Heart left ventricle (tissue), 16 donors: ENCODE data around the gene MBP. TPM values are rescaled to one million over a fixed set of nuclear protein-coding genes. Genes with fewer than 3 reads are reported as not detected.

ENCODE experiments used
- ATAC-seq, 4 donors: fragments of 200-7000 bp; cut with Tn5 transposase; one replicate each; pipeline ENCODE4 v1.9.1; 2020 to 2022; ENCODE audit warnings: moderate library complexity in 4 of 4, mild to moderate bottlenecking in 3 of 4, moderate number of reproducible peaks in 1 of 4
- DNase-seq, 5 donors: peaks; one replicate each; pipeline ENCODE4 v3.0.0-alpha.2; 2020
- H3K27ac ChIP-seq, 12 donors: fragments of 200-600 bp; sonication (generic) in 4 of 12; one replicate each; pipeline versions ENCODE4 v1.5.0 to v1.8.0; 2016 to 2022; ENCODE audit warnings: mild to moderate bottlenecking in 2 of 12
- H3K27me3 ChIP-seq, 9 donors: fragments of 200-600 bp; sonication (generic) in 2 of 9; one replicate each; pipeline versions ENCODE4 v1.5.1 to v1.8.0; 2016 to 2022; ENCODE audit warnings: mild to moderate bottlenecking in 3 of 9
- H3K36me3 ChIP-seq, 9 donors: fragments of 200-600 bp; sonication (generic) in 2 of 9; one replicate each; pipeline versions ENCODE4 v1.5.0 to v1.8.0; 2018 to 2022; ENCODE audit warnings: mild to moderate bottlenecking in 2 of 9
- H3K4me1 ChIP-seq, 12 donors: fragments of 200-600 bp; sonication (generic) in 4 of 12; one replicate each; pipeline versions ENCODE4 v1.5.0 to v1.8.0; 2016 to 2022; ENCODE audit warnings: mild to moderate bottlenecking in 3 of 12
- H3K4me3 ChIP-seq, 12 donors: fragments of 200-600 bp; sonication (generic) in 4 of 12; one replicate each; pipeline versions ENCODE4 v1.5.0 to v1.8.0; 2017 to 2022; ENCODE audit warnings: mild to moderate bottlenecking in 9 of 12, moderate library complexity in 4 of 12
- H3K9me3 ChIP-seq, 12 donors: fragments of 200-600 bp; sonication (generic) in 4 of 12; one replicate each; pipeline versions ENCODE4 v1.5.0 to v1.8.0; 2016 to 2022; ENCODE audit warnings: mild to moderate bottlenecking in 1 of 12
- CTCF ChIP-seq, 12 donors: fragments of 200-600 bp; sonication (generic) in 4 of 12; IDR thresholded peaks; one replicate each; pipeline versions ENCODE4 v1.5.0 to v1.8.0; 2018 to 2022; ENCODE audit warnings: antibody characterized with exemption in 12 of 12, mild to moderate bottlenecking in 5 of 12
- POLR2A ChIP-seq, 2 donors: fragments of 450-650 bp; IDR thresholded peaks; one replicate each; pipeline ENCODE4 v1.6.1; 2017; ENCODE audit warnings: antibody characterized with exemption in 2 of 2, mild to moderate bottlenecking in 2 of 2, moderate library complexity in 2 of 2
- WGBS, 4 donors: extraction: QIAGEN DNeasy Blood & Tissue Kit in 2 of 4; methylation state at CpG; one replicate each; pipeline versions ENCODE4 v1.1.5 to v1.1.7; 2013 to 2018; 5-methylcytosine and 5-hydroxymethylcytosine counted together
- intact Hi-C, 10 donors: fragments of 100-400 bp; cut with DNase I; formaldehyde crosslinking; loops; one replicate each; pipeline versions ENCODE4 v1.11.1 to v1.14.2; 2022
- polyA plus RNA-seq, 2 donors: library from polyadenylated mRNA; stranded (reverse); fragments of 200-250 nt; gene quantifications; one replicate each; pipeline ENCODE4 v1.2.3, GENCODE V29; 2013
- total RNA-seq, 9 donors: library from RNA; depleted of rRNA in 2 of 9; stranded (reverse); fragments of >200 nt in 2 of 9; fragmentation: NEBNext Ultra II Directional in 3 of 9; extraction: Animal tissue kit (Norgen Biotek cat#: 25700) in 3 of 9; gene quantifications; one replicate each; pipeline versions ENCODE4 v1.1.0 to v1.2.4, GENCODE V29; 2016 to 2023
- donor health status: ischemic (EF 13 %, LVEDD 7.1; RV severe dilation, severe dysfunction).
- donor health status: healthy with polysubstance abuse.
- donor health status: DM: no; HTN: yes; CAD: no.
- donor health status: DM: no; HTN: no; CAD: no.
- donor health status: ischemic (EF 25% LVEDD 6.9; RV normal size, moderate dysfunction).
- donor health status: ischemic (EF 25% LVEDD 5.7; RV mildly dilated, moderate dysfunction).
- donor health status: healthy.
- donor health status: DM: yes; HTN: yes; CAD: no.
- donor health status: ischemic (EF 35%, LVEDD 5.7; RV mildly dilated, moderate dysfunction).
- donor health status: nonischemic (EF 11% LVEDD 7.7; RV severe dilation, severe dysfunction).
- donor health status: DM: yes; HTN: yes; CAD: no.
- donor health status: PGD.
- donor health status: ischemic (EF 29% LVEDD 5.4; RV normal size, mild dysfunction).
- donor health status: nonischemic (EF 23%, LVEDD 6.1; RV moderate dilation, normal function).

The MBP gene
- total and polyA plus RNA-seq, 11 donors, result 7.7 to 93.0 (median 31.8) TPM

DNA sequence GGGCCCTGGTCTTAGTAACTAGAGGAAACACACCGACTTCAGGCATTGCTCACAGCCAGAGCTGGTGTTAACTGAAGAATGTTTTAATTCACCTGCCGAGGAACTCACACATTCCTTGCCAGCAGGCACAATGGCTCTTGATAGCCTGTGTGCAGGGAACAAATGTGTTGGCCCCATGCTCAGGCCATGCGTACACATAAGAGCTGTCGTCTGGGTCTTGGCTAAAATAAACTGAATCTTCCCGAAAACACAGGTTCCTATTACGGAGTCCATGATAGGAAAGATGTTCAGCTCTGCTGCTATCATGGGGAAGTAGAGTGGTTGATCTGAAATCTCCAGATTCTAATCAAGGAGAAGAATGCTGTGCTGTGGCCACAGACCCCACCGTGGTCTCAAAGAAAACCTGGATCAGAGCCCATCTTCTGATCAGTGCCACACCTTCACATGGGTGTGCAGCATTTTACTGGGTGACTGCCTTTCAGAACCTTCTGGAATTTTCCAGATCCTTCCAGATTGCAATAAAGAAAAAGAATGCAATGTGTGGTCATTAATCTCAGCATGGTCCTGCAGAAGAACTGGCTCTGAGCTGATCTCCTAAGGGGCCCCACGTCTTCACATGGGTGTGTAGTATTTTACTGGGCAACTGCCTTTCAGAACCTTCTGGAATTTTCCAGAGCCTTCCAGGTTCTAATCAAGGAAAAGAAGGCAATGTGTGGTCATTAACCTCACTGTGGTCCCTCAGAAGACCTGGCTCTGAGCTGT, 17.2 kb downstream of the MBP start:
- 39 to 59% (median 56%) methylated on average over 8 of the region's 8 CpGs for WGBS, 4 donors
- DNase-seq, result peak in 2 of 5 donors; percentile 14 to 33
- Histone ChIP-seq H3K9me3 (no peaks in the 10 kb centered on the region), H3K4me1 (peaks cover 0 to 71% (median 23%) of the 10 kb centered on the region in 12 donors), H3K36me3 (peaks cover 0 to 19% (median 0%) of the 10 kb centered on the region in 9 donors), H3K27ac (peak overlapping the region; percentile 78 to 97 (median 90)), H3K4me3 (peak overlapping the region in 1 of 12 donors; percentile 44), H3K27me3 (no peaks in the 10 kb centered on the region)
- TF ChIP-seq CTCF (IDR thresholded peaks at IDR 0.05), result no peak
- TF ChIP-seq POLR2A (IDR thresholded peaks at IDR 0.05), result no peak
- intact Hi-C loops, result loop anchor here in 1 of 10 donors (2.0 kb wide), 1 partner anchor 13 kb away; no protein-coding TSS in a partner anchor
- peak in 3 of 4 donors; percentile 2 to 7 (median 2) for ATAC-seq

DNA sequence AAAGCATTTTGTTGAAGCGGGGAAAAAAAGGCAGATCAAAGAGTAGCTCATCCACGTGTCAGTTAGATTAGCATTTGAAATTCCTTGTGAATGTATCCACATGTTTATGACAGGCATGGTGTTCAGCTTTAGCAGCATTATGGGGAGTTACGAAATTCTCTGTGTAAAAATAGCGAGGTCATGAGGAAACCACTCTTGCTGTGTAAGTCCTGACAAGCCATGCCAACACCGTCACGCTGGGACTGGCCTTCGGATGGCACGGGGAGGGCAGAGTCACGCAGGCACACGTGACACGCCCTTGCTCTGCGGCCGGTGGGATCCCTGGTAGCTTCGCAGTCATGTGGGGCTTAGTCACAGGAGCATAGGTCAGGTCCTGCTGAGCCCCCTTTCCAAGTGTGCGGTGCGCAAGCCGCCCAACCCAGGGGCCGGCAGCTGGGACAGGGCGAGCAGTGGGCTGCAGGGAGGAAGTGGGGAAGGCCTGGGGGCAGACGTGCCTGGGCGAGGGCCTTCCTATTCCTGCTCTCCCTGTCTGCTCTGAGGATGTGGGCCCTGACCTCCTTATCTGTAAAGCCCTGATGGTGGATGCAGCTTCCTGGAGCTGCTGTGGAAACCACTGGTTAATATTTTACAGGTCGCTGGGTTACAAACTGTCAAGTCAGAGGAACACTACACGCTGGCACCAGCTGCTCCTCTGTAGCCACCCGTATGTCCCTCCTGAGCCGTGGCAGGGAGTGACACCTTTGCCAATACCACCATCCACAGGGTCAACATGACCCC, 18.0 kb downstream of the MBP start:
- H3K4me3 ChIP-seq, result peak overlapping the region in 2 of 12 donors; percentile 17 to 44
- ATAC-seq (peak; percentile 94 to 97 (median 96)), DNase-seq (peak; percentile 89 to 95 (median 91))
- peaks cover 0 to 11% (median 0%) of the 10 kb centered on the region in 9 donors for H3K36me3 ChIP-seq
- no peaks in the 10 kb centered on the region for H3K27me3 ChIP-seq
- intact Hi-C loops, result loop anchor here in 2 of 10 donors (2.0 to 5.0 kb wide), 2 partner anchors 14 to 47 kb away; no protein-coding TSS in a partner anchor
- peaks cover 0 to 76% (median 24%) of the 10 kb centered on the region in 12 donors for H3K4me1 ChIP-seq
- TF ChIP-seq CTCF (IDR thresholded peaks at IDR 0.05) (no peak), POLR2A (IDR thresholded peaks at IDR 0.05) (no peak)
- 17 to 27% (median 20%) methylated on average over 18 to 25 of the region's 25 CpGs for WGBS, 4 donors
- H3K9me3 ChIP-seq, result no peaks in the 10 kb centered on the region
- peak overlapping the region; percentile 78 to 97 (median 90) for H3K27ac ChIP-seq

DNA sequence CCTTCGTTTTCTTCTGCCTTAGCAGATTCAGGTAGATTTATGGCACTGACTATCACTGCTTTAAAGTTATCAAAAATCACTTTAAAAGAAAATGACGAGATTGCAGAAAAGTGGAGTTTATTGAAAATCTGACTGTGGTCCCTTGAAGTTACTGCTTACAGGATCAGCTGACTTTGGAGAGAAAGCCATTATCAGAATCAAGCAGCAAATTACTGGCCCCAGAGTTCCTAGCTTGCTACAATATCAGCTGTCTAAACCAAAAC, 18.5 kb downstream of the MBP start:
- Histone ChIP-seq H3K4me1 (peaks cover 0 to 76% (median 27%) of the 10 kb centered on the region in 12 donors), H3K36me3 (peaks cover 0 to 6% (median 0%) of the 10 kb centered on the region in 9 donors), H3K9me3 (no peaks in the 10 kb centered on the region), H3K27me3 (no peaks in the 10 kb centered on the region), H3K4me3 (peak overlapping the region in 1 of 12 donors; percentile 44), H3K27ac (peak overlapping the region; percentile 78 to 97 (median 90))
- DNase-seq (no peak), ATAC-seq (no peak)
- intact Hi-C loops, result loop anchor here in 2 of 10 donors (2.0 to 5.0 kb wide), 2 partner anchors 15 to 47 kb away; no protein-coding TSS in a partner anchor
- TF ChIP-seq CTCF (IDR thresholded peaks at IDR 0.05) (no peak), POLR2A (IDR thresholded peaks at IDR 0.05) (no peak)
- 52 to 71% (median 57%) methylated on average over 2 of the region's 2 CpGs for WGBS, 4 donors
